Endothelial cell of umbilical vein (primary cell): Measurements from ENCODE around the gene THBS4. TPM values are rescaled to one million over a fixed set of nuclear protein-coding genes. Genes with fewer than 3 reads are reported as not detected.

Experiments used
- BruUV-seq: library from RNA; stranded (reverse); fragments of 400-500 nt; replicated peaks from 2 replicates; lab custom pipeline; 2021; lab: Mats Ljungman, UMichigan
- CTCF ChIA-PET: fragments of 300-600, 350-600 bp; sonication (Branson Sonifier 250); formaldehyde crosslinking; loops from one replicate; lab custom pipeline; 2021; ENCODE audit warnings: antibody characterized with exemption, inconsistent platforms; lab: Charles Lee
- POLR2A ChIA-PET: fragments of 300-600, 350-600 bp; sonication (Branson Sonifier 250); formaldehyde crosslinking; loops from one replicate; lab custom pipeline; 2021; ENCODE audit warnings: antibody characterized with exemption, inconsistent platforms; lab: Charles Lee
- DNase-seq: peaks from one replicate; pipeline ENCODE4 v3.0.0-alpha.2; 2011; ENCODE audit warnings: low read depth, low spot score
- FAIRE-seq: peaks from 2 replicates; lab custom pipeline; 2011; peaks lifted over from hg19 to GRCh38; lab: Jason Lieb, UNC
- H2AFZ ChIP-seq: 2 replicates; pipeline ENCODE4 v1.6.0; 2012; ENCODE audit warnings: low read depth, low read length, control low read depth, inconsistent platforms
- H3K27ac ChIP-seq: 2 replicates; pipeline ENCODE4 v1.5.1; 2011; ENCODE audit warnings: low read depth, mild to moderate bottlenecking, control low read depth, low read length, moderate library complexity; ENCODE audit not compliant: insufficient read depth
- H3K27me3 ChIP-seq, 2 experiments: 2 replicates each; pipeline versions ENCODE4 v1.6.0 to v1.6.1; 2011; ENCODE audit warnings: low read length in 2 of 2, mixed read lengths in 1 of 2; ENCODE audit not compliant: control insufficient read depth in 2 of 2, insufficient read depth in 2 of 2
- H3K36me3 ChIP-seq, 2 experiments: 2 replicates in 1 of 2; 3 replicates in 1 of 2; pipeline ENCODE4 v1.5.1; 2011; ENCODE audit warnings: low read length in 2 of 2, mild to moderate bottlenecking in 1 of 2, moderate library complexity in 1 of 2; ENCODE audit not compliant: control insufficient read depth in 2 of 2, insufficient read depth in 2 of 2; ENCODE audit errors: extremely low read depth in 1 of 2
- H3K4me1 ChIP-seq: 3 replicates; pipeline ENCODE4 v1.5.1; 2011; ENCODE audit warnings: mild to moderate bottlenecking, low read length; ENCODE audit not compliant: control insufficient read depth, insufficient read depth; ENCODE audit errors: extremely low read depth
- H3K4me2 ChIP-seq: 2 replicates; pipeline ENCODE4 v1.6.1; 2011; ENCODE audit warnings: low read length, control low read depth, mixed read lengths; ENCODE audit not compliant: insufficient read depth
- H3K4me3 ChIP-seq, 3 experiments: fragments of 200-600 bp in 1 of 3; sonication (generic), shearing (Covaris generic) in 1 of 3; replicated peaks in 1 of 3; 2 replicates each; pipeline ENCODE4 v1.5.1; 2011 to 2016; ENCODE audit warnings: control low read depth in 3 of 3, low read length in 3 of 3, mild to moderate bottlenecking in 2 of 3, inconsistent platforms in 1 of 3, low read depth in 1 of 3, moderate library complexity in 1 of 3; ENCODE audit not compliant: insufficient read depth in 1 of 3
- H3K79me2 ChIP-seq: 2 replicates; pipeline ENCODE4 v1.6.0; 2012; ENCODE audit warnings: low read length, inconsistent platforms; ENCODE audit not compliant: control insufficient read depth, insufficient read depth
- H3K9ac ChIP-seq: replicated peaks from 2 replicates; pipeline ENCODE3; 2011; ENCODE audit warnings: low read length, control low read depth; ENCODE audit not compliant: insufficient read depth; ENCODE audit errors: extremely low read depth
- H3K9me1 ChIP-seq: replicated peaks from 3 replicates; pipeline ENCODE4 v1.6.0; 2011; ENCODE audit warnings: mild to moderate bottlenecking, low read length; ENCODE audit not compliant: control insufficient read depth, insufficient read depth; ENCODE audit errors: extremely low read depth
- H3K9me3 ChIP-seq: replicated peaks from 2 replicates; pipeline ENCODE4 v1.5.1; 2012; ENCODE audit warnings: low read length, inconsistent platforms; ENCODE audit not compliant: control insufficient read depth, insufficient read depth
- H4K20me1 ChIP-seq: replicated peaks from 2 replicates; pipeline ENCODE3; 2011; ENCODE audit warnings: mild to moderate bottlenecking, low read length; ENCODE audit not compliant: control insufficient read depth, insufficient read depth; ENCODE audit errors: extremely low read depth
- FOS ChIP-seq: IDR thresholded peaks from 2 replicates; pipeline ENCODE4 v1.6.1; 2011; ENCODE audit warnings: mild to moderate bottlenecking, low read length, moderate library complexity, borderline replicate concordance; ENCODE audit not compliant: insufficient read depth
- GATA2 ChIP-seq: IDR thresholded peaks from 2 replicates; pipeline ENCODE4 v1.7.0; 2011; ENCODE audit warnings: low read depth, mild to moderate bottlenecking, moderate library complexity, mixed read lengths, low read length; ENCODE audit not compliant: insufficient read length, insufficient read depth
- JUN ChIP-seq: IDR thresholded peaks from 2 replicates; pipeline ENCODE4 v1.6.1; 2011; ENCODE audit warnings: borderline replicate concordance, low read depth; ENCODE audit not compliant: insufficient read length, insufficient read depth
- POLR2A ChIP-seq: IDR thresholded peaks from 2 replicates; pipeline ENCODE4 v1.6.1; 2012; ENCODE audit warnings: low read depth, mild to moderate bottlenecking, control low read depth, low read length
- POLR2AphosphoS5 ChIP-seq: IDR thresholded peaks from 2 replicates; pipeline ENCODE4 v1.6.1; 2012; ENCODE audit warnings: low read depth, mild to moderate bottlenecking, control low read depth, low read length, moderate library complexity; ENCODE audit not compliant: insufficient read depth
- dilution Hi-C: fragments of 300-500 bp; cut with MboI; formaldehyde crosslinking; loops from one replicate; pipeline ENCODE4 v1.15.0; 2019; ENCODE audit warnings: low sequenced_read_pairs; ENCODE audit not compliant: extremely low pct_ligation_motif_present
- intact Hi-C: fragments of 100-400 bp; cut with micrococcal nuclease; formaldehyde crosslinking; loops from one replicate; pipeline ENCODE4 v1.10.0; 2022
- polyA plus RNA-seq, 4 experiments: library from polyadenylated mRNA; depleted of rRNA in 3 of 4; stranded (reverse) in 3 of 4; unstranded in 1 of 4; fragments of >200 nt; gene quantifications; 2 replicates each; pipeline versions ENCODE4 v1.2.1 to v1.2.3, GENCODE V29; 2011 to 2012; ENCODE audit warnings: missing spikeins in 1 of 4
- total RNA-seq: library from RNA; stranded (reverse); gene quantifications from 2 replicates; pipeline ENCODE4 v1.2.3, GENCODE V29; 2021
- TF ChIP-seq, protein P1 (sequence below): IDR thresholded peaks from 2 replicates; pipeline ENCODE4 v1.6.1; 2011; ENCODE audit not compliant: insufficient read depth, insufficient read length
- TF ChIP-seq, protein P2 (sequence below), 2 donors: IDR thresholded peaks; 1 replicate in 1 of 2; 2 replicates in 1 of 2; pipeline ENCODE4 v1.5.1; 2011; ENCODE audit warnings: low read length in 2 of 2, mild to moderate bottlenecking in 2 of 2, moderate library complexity in 2 of 2, control low read depth in 1 of 2, inconsistent platforms in 1 of 2, low read depth in 1 of 2; ENCODE audit not compliant: insufficient read depth in 1 of 2; ENCODE audit errors: extremely low read depth in 1 of 2

The THBS4 gene
- total and polyA plus RNA-seq, 2 donors (not counting 3 experiments of a cell fraction or from before 2014, with no cell fraction given): not detected

DNA sequence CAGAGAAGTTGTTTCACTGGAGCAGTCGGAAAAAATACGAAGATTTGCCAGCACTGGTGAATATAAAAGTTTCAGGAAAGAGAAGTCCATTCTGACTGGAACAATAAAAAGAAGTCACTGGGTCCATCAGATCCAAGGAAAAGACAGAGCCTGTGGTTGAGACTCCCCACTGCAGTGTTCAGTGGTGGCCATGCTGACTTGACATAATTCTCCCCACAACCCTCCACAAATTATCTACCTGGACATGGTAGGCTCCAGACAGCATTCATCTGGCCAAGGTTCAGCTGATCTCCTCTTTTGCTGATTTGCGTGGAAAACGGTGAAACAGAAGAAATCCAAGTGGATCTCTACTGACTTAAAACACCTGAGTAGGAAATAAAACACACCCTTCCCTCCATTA lies 8.0 kb downstream of the THBS4 start:
- FAIRE-seq (no peak), DNase-seq (no peak)
- ChIA-PET POLR2A (no interaction called here), CTCF (interaction anchor here (1.1 kb wide), 1 partner anchor 11 kb away, joined by 3 read pairs; no protein-coding TSS in a partner anchor)
- dilution Hi-C loops: no loop called here
- TF ChIP-seq FOS (no peak), GATA2 (no peak), JUN (no peak), POLR2AphosphoS5 (no peak), POLR2A (no peak)
- TF ChIP-seq, protein P1, sequence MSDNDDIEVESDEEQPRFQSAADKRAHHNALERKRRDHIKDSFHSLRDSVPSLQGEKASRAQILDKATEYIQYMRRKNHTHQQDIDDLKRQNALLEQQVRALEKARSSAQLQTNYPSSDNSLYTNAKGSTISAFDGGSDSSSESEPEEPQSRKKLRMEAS: no peak
- TF ChIP-seq, protein P2, sequence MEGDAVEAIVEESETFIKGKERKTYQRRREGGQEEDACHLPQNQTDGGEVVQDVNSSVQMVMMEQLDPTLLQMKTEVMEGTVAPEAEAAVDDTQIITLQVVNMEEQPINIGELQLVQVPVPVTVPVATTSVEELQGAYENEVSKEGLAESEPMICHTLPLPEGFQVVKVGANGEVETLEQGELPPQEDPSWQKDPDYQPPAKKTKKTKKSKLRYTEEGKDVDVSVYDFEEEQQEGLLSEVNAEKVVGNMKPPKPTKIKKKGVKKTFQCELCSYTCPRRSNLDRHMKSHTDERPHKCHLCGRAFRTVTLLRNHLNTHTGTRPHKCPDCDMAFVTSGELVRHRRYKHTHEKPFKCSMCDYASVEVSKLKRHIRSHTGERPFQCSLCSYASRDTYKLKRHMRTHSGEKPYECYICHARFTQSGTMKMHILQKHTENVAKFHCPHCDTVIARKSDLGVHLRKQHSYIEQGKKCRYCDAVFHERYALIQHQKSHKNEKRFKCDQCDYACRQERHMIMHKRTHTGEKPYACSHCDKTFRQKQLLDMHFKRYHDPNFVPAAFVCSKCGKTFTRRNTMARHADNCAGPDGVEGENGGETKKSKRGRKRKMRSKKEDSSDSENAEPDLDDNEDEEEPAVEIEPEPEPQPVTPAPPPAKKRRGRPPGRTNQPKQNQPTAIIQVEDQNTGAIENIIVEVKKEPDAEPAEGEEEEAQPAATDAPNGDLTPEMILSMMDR (IDR thresholded peaks at IDR 0.05; ENCODE audit: extremely low read depth in 1 of 2, insufficient read depth in 1 of 2, low read depth in 1 of 2, low read length in 2 of 2): no peak
- H3K4me3 ChIP-seq: no peak overlapping the region
- H4K20me1 ChIP-seq: no peaks in the 10 kb centered on the region
- H3K4me2 ChIP-seq: no peak overlapping the region
- H3K9ac ChIP-seq: no peak overlapping the region
- no peaks in the 10 kb centered on the region for H3K9me1 ChIP-seq
- no peak overlapping the region for H3K27ac ChIP-seq
- H2AFZ ChIP-seq: no peak overlapping the region
- peaks cover 0 to 2% of the 10 kb centered on the region in 2 experiments for H3K27me3 ChIP-seq
- no peaks in the 10 kb centered on the region for H3K36me3 ChIP-seq
- BruUV-seq: no TSS peak
- intact Hi-C loops: no loop called here
- no peaks in the 10 kb centered on the region for H3K9me3 ChIP-seq
- no peaks in the 10 kb centered on the region for H3K79me2 ChIP-seq
- H3K4me1 ChIP-seq: no peaks in the 10 kb centered on the region
